ENCODE data around the gene PLXNA2.

DNA sequence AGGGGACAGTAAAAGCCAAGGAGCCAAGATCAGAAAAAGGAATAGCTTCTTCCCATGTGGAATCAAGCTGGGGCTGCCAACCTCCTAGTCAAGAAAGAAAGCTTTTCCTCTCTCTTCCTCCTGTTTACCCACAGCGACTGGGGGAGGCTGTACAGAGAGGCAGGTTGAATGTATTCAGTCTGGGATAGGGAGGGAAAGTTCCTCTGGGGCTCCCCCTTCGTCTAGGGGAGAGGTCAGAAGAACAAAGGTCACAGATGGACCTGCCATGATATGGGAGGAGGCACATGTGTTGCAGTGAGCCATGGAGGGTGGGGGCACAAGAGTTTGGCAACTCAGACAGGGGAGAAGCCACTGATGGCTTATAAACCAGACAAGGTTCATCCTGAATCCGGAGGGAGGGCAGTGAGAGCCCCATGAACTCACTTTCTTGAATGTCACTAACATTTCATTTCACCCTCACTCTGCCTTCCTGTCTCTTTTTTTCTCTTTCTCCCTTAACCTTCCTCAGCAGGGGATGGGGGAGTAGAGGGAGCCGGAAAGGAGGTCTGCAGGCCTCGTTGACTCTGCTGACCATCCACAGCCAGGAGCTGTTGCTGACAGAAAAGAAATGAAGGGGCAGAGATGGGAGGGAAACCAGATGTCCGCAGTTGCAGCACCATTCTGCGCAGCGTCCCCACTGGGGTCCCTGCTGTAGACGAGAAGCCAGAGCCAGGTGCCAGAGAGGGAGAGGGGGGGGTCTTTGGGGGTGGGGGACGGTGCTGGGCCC lies 61.1 kb downstream of the PLXNA2 start:
- TF ChIP-seq, protein P1, sequence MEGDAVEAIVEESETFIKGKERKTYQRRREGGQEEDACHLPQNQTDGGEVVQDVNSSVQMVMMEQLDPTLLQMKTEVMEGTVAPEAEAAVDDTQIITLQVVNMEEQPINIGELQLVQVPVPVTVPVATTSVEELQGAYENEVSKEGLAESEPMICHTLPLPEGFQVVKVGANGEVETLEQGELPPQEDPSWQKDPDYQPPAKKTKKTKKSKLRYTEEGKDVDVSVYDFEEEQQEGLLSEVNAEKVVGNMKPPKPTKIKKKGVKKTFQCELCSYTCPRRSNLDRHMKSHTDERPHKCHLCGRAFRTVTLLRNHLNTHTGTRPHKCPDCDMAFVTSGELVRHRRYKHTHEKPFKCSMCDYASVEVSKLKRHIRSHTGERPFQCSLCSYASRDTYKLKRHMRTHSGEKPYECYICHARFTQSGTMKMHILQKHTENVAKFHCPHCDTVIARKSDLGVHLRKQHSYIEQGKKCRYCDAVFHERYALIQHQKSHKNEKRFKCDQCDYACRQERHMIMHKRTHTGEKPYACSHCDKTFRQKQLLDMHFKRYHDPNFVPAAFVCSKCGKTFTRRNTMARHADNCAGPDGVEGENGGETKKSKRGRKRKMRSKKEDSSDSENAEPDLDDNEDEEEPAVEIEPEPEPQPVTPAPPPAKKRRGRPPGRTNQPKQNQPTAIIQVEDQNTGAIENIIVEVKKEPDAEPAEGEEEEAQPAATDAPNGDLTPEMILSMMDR (IDR thresholded peaks at IDR 0.05; ENCODE audit: low read depth, low read length), result no peak
- TF ChIP-seq EZH2phosphoT487 (IDR thresholded peaks at IDR 0.05; ENCODE audit: low read depth), result no peak
